Hepatic stellate cell (primary cell): ENCODE results near the gene RFX5.
"Not testable (repeated sequence)": the region's sequence is repeated elsewhere in the genome, so short reads cannot be mapped to it uniquely, and the experiment has no call there.

Experiments
- DNase-seq: peaks from one replicate; pipeline ENCODE4 v3.0.0; 2011; ENCODE audit warnings: low spot score

Gene RFX5

GRCh38 chr1:151362308-151363155 lies 15.5 kb upstream of the RFX5 start:
- DNase-seq, result no peak

- DNase-seq, result no peak
These were observed 14.8 kb upstream of the RFX5 start for GRCh38 chr1:151361883-151362282.

- DNase-seq, result no peak
These were observed 9.6 kb upstream of the RFX5 start for GRCh38 chr1:151356696-151357095.

GRCh38 chr1:151352021-151352718 lies 5.1 kb upstream of the RFX5 start:
- DNase-seq, result no peak

GRCh38 chr1:151350323-151350722 lies 3.3 kb upstream of the RFX5 start:
- not testable (repeated sequence) for DNase-seq

- no peak for DNase-seq
These were observed 633 bp upstream of the RFX5 start for GRCh38 chr1:151347523-151348246.

GRCh38 chr1:151346082-151346768 lies 827 bp downstream of the RFX5 start:
- no peak for DNase-seq

- DNase-seq, result no peak
These were observed 2.8 kb downstream of the RFX5 start for GRCh38 chr1:151344291-151344690.

GRCh38 chr1:151343587-151343986 lies 3.5 kb downstream of the RFX5 start:
- DNase-seq, result no peak

- no peak for DNase-seq
These were observed 4.5 kb downstream of the RFX5 start for GRCh38 chr1:151342569-151342968.

GRCh38 chr1:151342021-151342420 lies 5.0 kb downstream of the RFX5 start:
- DNase-seq, result no peak

- peak; percentile 60 for DNase-seq
These were observed 5.9 kb downstream of the RFX5 start for GRCh38 chr1:151340870-151341754.

GRCh38 chr1:151336556-151336955 lies 10.5 kb downstream of the RFX5 start:
- DNase-seq, result no peak

GRCh38 chr1:151334822-151335221 lies 12.2 kb downstream of the RFX5 start:
- no peak for DNase-seq

GRCh38 chr1:151327903-151328674 lies 19.0 kb downstream of the RFX5 start:
- DNase-seq, result no peak

- DNase-seq, result peak; percentile 97
These were observed 19.7 kb downstream of the RFX5 start, which contains the start of gene PI4KB for GRCh38 chr1:151327223-151327902. Gene PI4KB (minus strand): TSS chr1:151327416. CDS start chr1:151316481, 10,935 bp downstream.

- peak; percentile 77 for DNase-seq
These were observed 20.3 kb downstream of the RFX5 start for GRCh38 chr1:151326619-151327222.

- no peak for DNase-seq
These were observed 21.2 kb downstream of the RFX5 start for GRCh38 chr1:151325646-151326429.
